Uterus (tissue), 4 donors: ENCODE measurements around the gene PTPRD. TPM values are rescaled to one million over a fixed set of nuclear protein-coding genes. Genes with fewer than 3 reads are reported as not detected.

Source experiments
- DNase-seq, 2 donors: peaks; one replicate each; pipeline ENCODE4 v3.0.0-alpha.2; 2019 to 2020
- H3K27ac ChIP-seq, 2 donors: fragments of 200-600 bp; sonication (generic); 1 replicate in 1 of 2; 2 replicates in 1 of 2; pipeline ENCODE4 v1.5.1; 2016 to 2018
- H3K27me3 ChIP-seq, 2 donors: fragments of 200-600 bp; sonication (generic); one replicate each; pipeline ENCODE4 v1.5.1; 2018 to 2019; ENCODE audit warnings: control low read depth in 1 of 2
- H3K36me3 ChIP-seq, 2 donors: fragments of 200-600 bp; sonication (generic); one replicate each; pipeline ENCODE4 v1.5.1; 2019; ENCODE audit warnings: control low read depth in 1 of 2
- H3K4me1 ChIP-seq, 2 donors: fragments of 200-600 bp; sonication (generic); one replicate each; pipeline ENCODE4 v1.5.1; 2018 to 2019; ENCODE audit warnings: control low read depth in 1 of 2
- H3K4me3 ChIP-seq, 2 donors: fragments of 200-600 bp; sonication (generic); 1 replicate in 1 of 2; 2 replicates in 1 of 2; pipeline ENCODE4 v1.5.1; 2018 to 2019; ENCODE audit warnings: mild to moderate bottlenecking in 1 of 2
- H3K9me3 ChIP-seq, 2 donors: fragments of 200-600 bp; sonication (generic); one replicate each; pipeline ENCODE4 v1.5.1; 2019; ENCODE audit warnings: control low read depth in 1 of 2
- CTCF ChIP-seq, 4 experiments: fragments of 200-600 bp in 2 of 4; fragments of 450-650 bp in 2 of 4; sonication (generic) in 2 of 4; IDR thresholded peaks; one replicate each; pipeline ENCODE4 v1.5.1; 2016 to 2019; ENCODE audit warnings: antibody characterized with exemption in 4 of 4, mild to moderate bottlenecking in 2 of 4, moderate library complexity in 1 of 4
- POLR2A ChIP-seq, 2 donors: fragments of 450-650 bp; IDR thresholded peaks; one replicate each; pipeline ENCODE4 v1.6.1; 2016; ENCODE audit warnings: antibody characterized with exemption in 2 of 2, mild to moderate bottlenecking in 1 of 2, moderate library complexity in 1 of 2
- intact Hi-C: fragments of 100-400 bp; cut with DNase I; formaldehyde crosslinking; loops from one replicate; pipeline ENCODE4 v1.15.1; 2023; ENCODE audit warnings: low total_unique reads
- total RNA-seq, 4 donors: library from RNA; depleted of rRNA in 3 of 4; stranded (reverse); fragments of >200 nt in 3 of 4; gene quantifications; one replicate each; pipeline versions ENCODE4 v1.1.0 to v1.2.4, GENCODE V29; 2014 to 2023
- donor health status: DM: yes; HTN: yes; CAD: no.

PTPRD gene
- total RNA-seq, 4 donors from 2014 or later, result 1.2 to 136 (median 26.4) TPM

- H3K27me3 ChIP-seq, result no peaks in the 10 kb centered on the region
- H3K27ac ChIP-seq, result no peak overlapping the region
- no peaks in the 10 kb centered on the region for H3K4me1 ChIP-seq
- H3K9me3 ChIP-seq, result no peaks in the 10 kb centered on the region
- intact Hi-C loops, result no loop called here
- TF ChIP-seq POLR2A (IDR thresholded peaks at IDR 0.05), result no peak
- no peak for TF ChIP-seq CTCF (IDR thresholded peaks at IDR 0.05)
- DNase-seq, result no peak
- no peaks in the 10 kb centered on the region for H3K36me3 ChIP-seq
- no peak overlapping the region for H3K4me3 ChIP-seq
These were observed 1337.2 kb downstream of the PTPRD start for GRCh38 chr9:9275601-9276000.

DNA sequence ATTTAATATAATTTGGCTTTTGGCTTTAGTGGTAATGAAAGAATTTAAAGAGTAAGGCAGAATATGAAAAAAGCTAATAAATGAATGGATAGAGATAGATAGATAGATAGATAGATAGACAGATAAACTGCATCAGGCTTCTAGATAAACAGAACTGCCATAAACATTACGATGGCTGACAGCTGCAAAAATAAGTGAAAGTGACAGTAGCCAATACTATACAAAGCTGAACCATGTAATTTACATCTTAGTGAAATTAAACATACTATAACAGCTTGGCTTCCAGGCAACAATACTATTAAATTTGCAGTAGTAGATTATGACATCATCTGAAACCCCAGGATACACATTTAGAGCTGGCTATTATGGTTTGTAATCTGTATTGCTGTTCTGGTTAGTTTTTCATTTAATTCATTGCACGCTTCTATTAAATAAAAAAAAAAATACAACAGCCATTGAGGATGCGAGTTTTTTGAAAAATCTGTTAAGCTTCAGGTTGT is 1354.8 kb downstream of the PTPRD start:
- H3K27me3 ChIP-seq, result no peaks in the 10 kb centered on the region
- intact Hi-C loops, result no loop called here
- no peak for TF ChIP-seq CTCF (IDR thresholded peaks at IDR 0.05)
- no peak for TF ChIP-seq POLR2A (IDR thresholded peaks at IDR 0.05)

DNA sequence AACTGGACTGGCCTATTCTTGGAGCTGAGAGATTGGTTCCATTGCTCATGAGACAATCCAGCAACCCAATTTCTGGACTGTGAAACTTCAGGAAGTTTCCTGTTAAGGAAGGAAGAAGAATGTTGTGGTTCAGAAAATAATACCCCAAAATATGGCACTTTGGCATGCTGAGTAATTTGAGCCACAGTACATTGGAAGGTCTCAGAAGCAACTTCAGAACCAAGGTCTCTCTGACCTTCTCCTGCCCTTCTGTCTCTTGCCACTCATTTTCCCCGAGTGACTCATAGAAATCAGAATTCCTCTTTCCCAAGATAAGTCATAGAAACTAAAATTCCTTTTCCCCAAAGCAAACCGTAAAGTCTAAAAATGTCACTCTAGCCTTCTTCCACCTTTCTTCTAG is 1366.1 kb downstream of the PTPRD start:
- no peak for DNase-seq
- H3K4me1 ChIP-seq, result no peaks in the 10 kb centered on the region
- TF ChIP-seq POLR2A (IDR thresholded peaks at IDR 0.05) (no peak), CTCF (IDR thresholded peaks at IDR 0.05) (no peak)

More for the DNA sequence above, 1354.8 kb downstream of the PTPRD start:
- Histone ChIP-seq H3K27ac (no peak overlapping the region), H3K36me3 (no peaks in the 10 kb centered on the region), H3K4me1 (no peaks in the 10 kb centered on the region), H3K9me3 (no peaks in the 10 kb centered on the region), H3K4me3 (no peak overlapping the region)
- DNase-seq, result no peak

DNA sequence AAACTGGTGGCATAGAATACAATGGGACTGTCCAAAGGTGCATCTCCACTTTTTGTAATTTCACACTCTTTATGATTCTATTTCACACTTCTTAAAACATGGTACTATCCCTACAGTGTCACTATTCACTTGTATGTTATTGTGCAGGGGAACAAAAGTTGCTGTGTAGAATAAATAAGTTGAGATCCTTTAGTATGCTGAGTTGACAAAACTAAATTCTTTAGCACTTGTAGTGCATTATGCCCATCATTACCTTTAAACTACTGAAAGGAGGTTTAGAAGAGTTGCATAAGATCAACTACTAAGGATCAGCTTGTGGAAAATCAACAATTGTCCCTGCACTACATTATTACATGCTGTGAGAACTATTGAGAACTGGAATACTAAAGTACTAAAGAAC is 1380.9 kb downstream of the PTPRD start:
- no peak for DNase-seq
- no peaks in the 10 kb centered on the region for H3K36me3 ChIP-seq
- no peaks in the 10 kb centered on the region for H3K9me3 ChIP-seq
- no peaks in the 10 kb centered on the region for H3K4me1 ChIP-seq
- no peak for TF ChIP-seq CTCF (IDR thresholded peaks at IDR 0.05)
- no peak for TF ChIP-seq POLR2A (IDR thresholded peaks at IDR 0.05)
- intact Hi-C loops, result no loop called here
- no peak overlapping the region for H3K27ac ChIP-seq
- no peaks in the 10 kb centered on the region for H3K27me3 ChIP-seq
- no peak overlapping the region for H3K4me3 ChIP-seq

More for the DNA sequence above, 1366.1 kb downstream of the PTPRD start:
- Histone ChIP-seq H3K27ac (no peak overlapping the region), H3K36me3 (no peaks in the 10 kb centered on the region), H3K9me3 (no peaks in the 10 kb centered on the region), H3K4me3 (no peak overlapping the region), H3K27me3 (no peaks in the 10 kb centered on the region)
- intact Hi-C loops, result no loop called here

DNA sequence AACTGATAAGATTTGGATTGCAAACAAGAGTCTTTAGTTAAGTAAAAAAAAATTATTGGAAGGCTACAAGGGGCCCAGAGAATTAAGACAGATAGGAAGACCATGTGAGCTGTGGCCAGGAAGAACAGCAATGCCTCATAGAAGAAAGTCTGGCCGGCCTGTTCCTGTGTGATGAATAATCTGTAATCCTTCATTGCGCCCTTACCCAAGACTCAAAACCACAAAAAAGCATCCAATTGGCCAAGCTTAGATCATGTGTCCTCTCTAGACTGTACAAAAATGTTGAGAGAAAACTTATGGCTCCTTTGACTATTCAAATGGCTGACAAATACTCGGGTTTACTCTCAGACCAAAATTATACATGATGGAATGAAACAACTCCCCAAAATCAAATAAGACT is 1383.5 kb downstream of the PTPRD start:
- no peak overlapping the region for H3K27ac ChIP-seq
- no peaks in the 10 kb centered on the region for H3K9me3 ChIP-seq
- no peak overlapping the region for H3K4me3 ChIP-seq
- no peaks in the 10 kb centered on the region for H3K4me1 ChIP-seq
- intact Hi-C loops, result no loop called here
- DNase-seq, result no peak
- no peaks in the 10 kb centered on the region for H3K36me3 ChIP-seq
- no peaks in the 10 kb centered on the region for H3K27me3 ChIP-seq
- TF ChIP-seq POLR2A (IDR thresholded peaks at IDR 0.05), result no peak
- TF ChIP-seq CTCF (IDR thresholded peaks at IDR 0.05), result no peak
